Small intestine (tissue), 7 donors: ENCODE data around the gene FOXC2. TPM values are rescaled to one million over a fixed set of nuclear protein-coding genes. Genes with fewer than 3 reads are reported as not detected.

ENCODE experiments used
- DNase-seq, 2 donors: peaks; one replicate each; pipeline versions ENCODE4 v3.0.0 to v3.0.0-alpha.2; 2013
- FAIRE-seq: peaks from 2 replicates; lab custom pipeline; 2012; peaks lifted over from hg19 to GRCh38; lab: Jason Lieb, UNC
- H3K27ac ChIP-seq, 3 donors: one replicate each; pipeline ENCODE4 v1.5.1; 2013; ENCODE audit warnings: low read length in 2 of 3, mild to moderate bottlenecking in 2 of 3, control low read depth in 1 of 3, inconsistent platforms in 1 of 3, low read depth in 1 of 3, moderate library complexity in 1 of 3
- H3K27me3 ChIP-seq, 3 donors: one replicate each; pipeline ENCODE4 v1.6.1; 2013; ENCODE audit warnings: low read length in 3 of 3, inconsistent platforms in 1 of 3; ENCODE audit not compliant: control insufficient read depth in 3 of 3, insufficient read depth in 3 of 3
- H3K36me3 ChIP-seq, 3 donors: one replicate each; pipeline ENCODE4 v1.6.1; 2013; ENCODE audit warnings: low read length in 3 of 3, inconsistent platforms in 1 of 3, low read depth in 1 of 3, mild to moderate bottlenecking in 1 of 3, moderate library complexity in 1 of 3; ENCODE audit not compliant: control insufficient read depth in 3 of 3, insufficient read depth in 2 of 3
- H3K4me1 ChIP-seq, 3 donors: one replicate each; pipeline ENCODE4 v1.6.1; 2013; ENCODE audit warnings: low read length in 2 of 3, inconsistent platforms in 1 of 3, low read depth in 1 of 3, mild to moderate bottlenecking in 1 of 3, moderate library complexity in 1 of 3; ENCODE audit not compliant: control insufficient read depth in 3 of 3, insufficient read depth in 2 of 3
- H3K4me3 ChIP-seq, 3 donors: one replicate each; pipeline ENCODE4 v1.5.1; 2013; ENCODE audit warnings: low read length in 3 of 3, control low read depth in 1 of 3, inconsistent platforms in 1 of 3, low read depth in 1 of 3, mild to moderate bottlenecking in 1 of 3, moderate library complexity in 1 of 3
- H3K9me3 ChIP-seq, 2 donors: one replicate each; pipeline ENCODE4 v1.6.1; 2013; ENCODE audit warnings: low read depth in 1 of 2, low read length in 1 of 2; ENCODE audit not compliant: control insufficient read depth in 2 of 2, insufficient read depth in 1 of 2
- WGBS, 3 donors: extraction: QIAGEN DNeasy Blood & Tissue Kit; methylation state at CpG; one replicate each; pipeline ENCODE4 v1.1.7; 2013; 5-methylcytosine and 5-hydroxymethylcytosine counted together
- polyA plus RNA-seq, 4 donors: library from polyadenylated mRNA; stranded (reverse) in 3 of 4; unstranded in 1 of 4; fragments of 200-250 nt in 3 of 4; fragments of 120-200 nt in 1 of 4; gene quantifications; one replicate each; pipeline versions ENCODE4 v1.2.1 to v1.2.3, GENCODE V29; 2013
- donor health status: healthy with polysubstance abuse.
- donor health status: control.
- donor health status: control.
- donor health status: Bipolar disorder and iron deficiency.
- donor health status: healthy.

Gene FOXC2
- polyA plus RNA-seq, 4 donors, result 0.13 to 0.97 TPM; not detected in 2

DNA sequence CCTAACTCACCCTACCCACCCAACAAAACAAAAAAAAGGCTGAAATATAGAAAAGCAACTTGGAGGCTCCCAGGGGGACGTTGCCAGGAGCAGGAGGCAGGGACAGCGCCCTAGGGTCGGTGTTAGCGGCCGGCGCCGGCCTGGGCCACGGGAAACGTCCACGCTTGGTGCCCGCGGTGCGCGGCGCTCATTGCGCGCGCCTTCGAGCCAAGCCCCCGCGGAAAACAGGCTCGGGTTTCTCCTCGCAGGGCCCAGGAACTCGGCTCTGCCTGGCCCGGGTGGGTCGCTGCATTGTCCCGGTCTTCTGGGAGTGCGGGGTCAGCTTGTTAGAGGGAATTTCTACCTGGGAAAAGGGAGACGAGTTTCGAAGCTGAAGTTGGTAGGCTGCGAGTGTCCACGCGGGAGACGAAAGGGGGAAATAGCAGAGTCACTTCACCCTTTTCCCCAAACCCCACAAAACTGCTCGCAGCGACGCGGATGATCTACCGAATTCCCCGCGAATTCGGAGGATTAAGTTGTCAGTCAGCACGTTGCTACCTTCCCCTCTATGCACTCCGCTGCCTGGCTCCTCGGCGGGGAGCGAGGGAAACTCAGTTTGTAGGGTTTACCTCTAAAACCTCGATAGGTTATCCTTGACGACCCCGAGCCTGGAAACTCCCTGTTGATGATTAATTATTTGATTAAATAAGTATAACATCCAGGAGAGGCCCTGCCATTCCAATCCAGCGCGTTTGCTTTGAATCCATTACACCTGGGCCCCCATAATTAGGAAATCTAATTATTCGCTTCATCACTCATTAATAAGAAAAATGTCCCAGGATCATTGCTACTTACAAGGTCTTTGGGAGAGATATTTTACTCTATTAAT is 751 bp upstream of the FOXC2 start:
- Histone ChIP-seq H3K36me3 (no peaks in the 10 kb centered on the region), H3K4me3 (no peak overlapping the region), H3K27ac (no peak overlapping the region), H3K27me3 (peaks cover 26 to 66% (median 31%) of the 10 kb centered on the region in 3 donors), H3K9me3 (no peaks in the 10 kb centered on the region), H3K4me1 (peaks cover 0 to 5% (median 0%) of the 10 kb centered on the region in 3 donors)
- 8 to 13% (median 12%) methylated on average over 53 of the region's 53 CpGs for WGBS, 3 donors
- FAIRE-seq (no peak), DNase-seq (peak in 1 of 2 donors; percentile 8)

DNA sequence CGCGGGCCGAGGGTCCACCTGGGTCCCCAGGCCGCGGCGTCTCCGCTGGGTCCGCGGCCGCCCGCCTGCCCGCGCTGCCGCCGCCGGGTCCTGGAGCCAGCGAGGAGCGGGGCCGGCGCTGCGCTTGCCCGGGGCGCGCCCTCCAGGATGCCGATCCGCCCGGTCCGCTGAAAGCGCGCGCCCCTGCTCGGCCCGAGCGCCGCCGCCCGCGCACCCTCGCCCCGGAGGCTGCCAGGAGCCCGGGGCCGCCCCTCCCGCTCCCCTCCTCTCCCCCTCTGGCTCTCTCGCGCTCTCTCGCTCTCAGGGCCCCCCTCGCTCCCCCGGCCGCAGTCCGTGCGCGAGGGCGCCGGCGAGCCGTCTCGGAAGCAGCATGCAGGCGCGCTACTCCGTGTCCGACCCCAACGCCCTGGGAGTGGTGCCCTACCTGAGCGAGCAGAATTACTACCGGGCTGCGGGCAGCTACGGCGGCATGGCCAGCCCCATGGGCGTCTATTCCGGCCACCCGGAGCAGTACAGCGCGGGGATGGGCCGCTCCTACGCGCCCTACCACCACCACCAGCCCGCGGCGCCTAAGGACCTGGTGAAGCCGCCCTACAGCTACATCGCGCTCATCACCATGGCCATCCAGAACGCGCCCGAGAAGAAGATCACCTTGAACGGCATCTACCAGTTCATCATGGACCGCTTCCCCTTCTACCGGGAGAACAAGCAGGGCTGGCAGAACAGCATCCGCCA is 504 bp downstream of the FOXC2 start:
- H3K27me3 ChIP-seq, result peaks cover 31 to 75% (median 43%) of the 10 kb centered on the region in 3 donors
- DNase-seq (peak in 1 of 2 donors; percentile 50), FAIRE-seq (no peak)
- H3K4me1 ChIP-seq, result peaks cover 0 to 5% (median 0%) of the 10 kb centered on the region in 3 donors
- H3K9me3 ChIP-seq, result no peaks in the 10 kb centered on the region
- H3K27ac ChIP-seq, result peak overlapping the region in 1 of 3 donors; percentile 42
- no peaks in the 10 kb centered on the region for H3K36me3 ChIP-seq
- peak overlapping the region in 1 of 3 donors; percentile 10 for H3K4me3 ChIP-seq
- WGBS, 3 donors, result 2 to 9% (median 3%) methylated on average over 48 to 88 of the region's 88 CpGs

- FAIRE-seq (no peak), DNase-seq (peak in 1 of 2 donors; percentile 32)
- H3K27ac ChIP-seq, result no peak overlapping the region
- H3K4me1 ChIP-seq, result peaks cover 0 to 5% (median 0%) of the 10 kb centered on the region in 3 donors
- peak overlapping the region in 1 of 3 donors; percentile 10 for H3K4me3 ChIP-seq
- H3K27me3 ChIP-seq, result peaks cover 34 to 82% (median 47%) of the 10 kb centered on the region in 3 donors
- no peaks in the 10 kb centered on the region for H3K9me3 ChIP-seq
- 3 to 7% (median 4%) methylated on average over 49 to 116 of the region's 116 CpGs for WGBS, 3 donors
- no peaks in the 10 kb centered on the region for H3K36me3 ChIP-seq
Measured at GRCh38 chr16:86567701-86568581, 1.3 kb downstream of the FOXC2 start.

GRCh38 chr16:86568677-86569623 is 2.3 kb downstream of the FOXC2 start:
- no peaks in the 10 kb centered on the region for H3K36me3 ChIP-seq
- DNase-seq (no peak), FAIRE-seq (no peak)
- no peaks in the 10 kb centered on the region for H3K9me3 ChIP-seq
- H3K4me3 ChIP-seq, result no peak overlapping the region
- H3K27me3 ChIP-seq, result peaks cover 36 to 88% (median 50%) of the 10 kb centered on the region in 3 donors
- H3K4me1 ChIP-seq, result peaks cover 0 to 4% (median 0%) of the 10 kb centered on the region in 3 donors
- WGBS, 3 donors, result 15 to 18% (median 17%) methylated on average over 31 to 33 of the region's 33 CpGs
- H3K27ac ChIP-seq, result no peak overlapping the region

DNA sequence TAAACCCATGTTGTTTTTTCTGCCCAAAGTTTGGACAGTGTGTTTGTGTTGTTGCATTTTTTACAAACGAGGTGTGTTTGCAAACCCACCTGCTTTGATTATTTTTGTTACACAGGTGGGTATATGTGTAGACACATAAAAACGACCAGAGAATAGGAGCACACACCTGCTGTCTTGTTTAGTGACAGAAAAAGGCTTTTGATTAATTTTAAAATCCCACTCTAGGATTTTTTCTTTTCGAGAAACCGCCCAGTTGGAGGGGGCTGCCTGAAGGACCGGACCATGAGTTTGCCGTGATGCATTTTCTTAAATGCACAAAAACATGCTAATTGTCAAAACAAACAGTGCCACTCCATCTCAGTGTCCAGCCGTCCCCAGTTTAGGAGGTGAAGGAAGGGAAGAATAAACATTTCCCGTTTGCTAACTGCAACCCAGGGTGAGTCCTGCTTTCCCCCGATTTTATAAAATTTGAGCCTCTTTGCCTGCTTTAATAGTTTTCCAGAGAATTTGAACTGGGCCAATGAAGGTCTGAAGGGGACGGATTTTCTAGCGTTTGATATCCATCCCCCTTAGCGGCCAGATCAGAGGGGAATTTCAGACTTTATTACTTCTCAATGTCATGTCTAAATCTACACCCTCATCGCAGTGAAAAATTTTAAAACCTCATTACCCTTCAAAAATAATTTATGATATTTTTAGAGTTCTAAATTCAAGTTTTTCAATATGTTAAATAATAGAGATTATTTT is 3.2 kb downstream of the FOXC2 start:
- no peaks in the 10 kb centered on the region for H3K9me3 ChIP-seq
- DNase-seq (no peak), FAIRE-seq (no peak)
- no peak overlapping the region for H3K27ac ChIP-seq
- H3K4me1 ChIP-seq, result no peaks in the 10 kb centered on the region
- WGBS, 3 donors, result 21 to 48% (median 32%) methylated on average over 13 of the region's 13 CpGs
- peaks cover 36 to 88% (median 42%) of the 10 kb centered on the region in 3 donors for H3K27me3 ChIP-seq
- H3K36me3 ChIP-seq, result no peaks in the 10 kb centered on the region
- no peak overlapping the region for H3K4me3 ChIP-seq

- H3K4me3 ChIP-seq, result no peak overlapping the region
- no peaks in the 10 kb centered on the region for H3K36me3 ChIP-seq
- no peak overlapping the region for H3K27ac ChIP-seq
- H3K27me3 ChIP-seq, result peaks cover 33 to 88% (median 34%) of the 10 kb centered on the region in 3 donors
- FAIRE-seq, result no peak
- no peaks in the 10 kb centered on the region for H3K9me3 ChIP-seq
- WGBS, 3 donors, result 29 to 66% (median 38%) methylated on average over 28 of the region's 28 CpGs
- H3K4me1 ChIP-seq, result peaks cover 0 to 4% (median 0%) of the 10 kb centered on the region in 3 donors
- DNase-seq, result no peak
Measured at GRCh38 chr16:86570558-86571529, 4.2 kb downstream of the FOXC2 start.
